Loucy (cell line): ENCODE data around the gene NCAM1.

Source experiments
- H2AFZ ChIP-seq: fragments of 200-600 bp; sonication (generic); 2 replicates; pipeline ENCODE4 v1.6.0; 2016; ENCODE audit warnings: antibody characterized with exemption, mild to moderate bottlenecking, low read length, moderate library complexity
- H3F3A ChIP-seq: fragments of 200-600 bp; 2 replicates; pipeline ENCODE4 v1.6.0; 2016; ENCODE audit warnings: antibody characterized with exemption, low read depth, mild to moderate bottlenecking
- H3K27me3 ChIP-seq: fragments of 200-600 bp; sonication (generic); 2 replicates; pipeline ENCODE4 v1.6.1; 2014; ENCODE audit warnings: low read length, mild to moderate bottlenecking; ENCODE audit not compliant: insufficient read depth, poor library complexity, severe bottlenecking
- H3K36me3 ChIP-seq: fragments of 200-600 bp; sonication (generic); 2 replicates; pipeline ENCODE4 v1.6.1; 2016; ENCODE audit warnings: low read length; ENCODE audit not compliant: insufficient read depth
- H3K4me1 ChIP-seq: fragments of 200-600 bp; sonication (generic); 2 replicates; pipeline ENCODE4 v1.5.1; 2014; ENCODE audit warnings: low read length, mild to moderate bottlenecking; ENCODE audit not compliant: insufficient read depth, poor library complexity, severe bottlenecking
- H3K4me2 ChIP-seq: fragments of 200-600 bp; sonication (generic); 2 replicates; pipeline ENCODE4 v1.6.0; 2014; ENCODE audit warnings: antibody characterized with exemption, low read length, low read depth, mild to moderate bottlenecking; ENCODE audit not compliant: poor library complexity, severe bottlenecking
- H3K4me3 ChIP-seq: fragments of 200-600 bp; sonication (generic); 2 replicates; pipeline ENCODE4 v1.5.1; 2014; ENCODE audit warnings: low read length, mild to moderate bottlenecking, mixed read lengths; ENCODE audit not compliant: poor library complexity, severe bottlenecking
- H3K79me2 ChIP-seq: fragments of 200-600 bp; sonication (generic); 2 replicates; pipeline ENCODE4 v1.6.1; 2014; ENCODE audit warnings: low read length; ENCODE audit not compliant: insufficient read depth
- H3K9ac ChIP-seq: fragments of 200-600 bp; sonication (generic); 2 replicates; pipeline ENCODE4 v1.6.0; 2014; ENCODE audit warnings: mild to moderate bottlenecking, low read depth, low read length, moderate library complexity; ENCODE audit not compliant: poor library complexity, severe bottlenecking
- H3K9me2 ChIP-seq: fragments of 200-600 bp; sonication (generic); replicated peaks from 2 replicates; pipeline ENCODE4 v1.6.1; 2016; ENCODE audit warnings: low read depth, low read length, mixed read lengths
- H3K9me3 ChIP-seq: fragments of 200-600 bp; sonication (generic); 2 replicates; pipeline ENCODE4 v1.6.1; 2014; ENCODE audit warnings: mild to moderate bottlenecking, antibody characterized with exemption, low read length, low read depth; ENCODE audit not compliant: insufficient read depth
- H4K20me1 ChIP-seq: fragments of 200-600 bp; sonication (generic); 2 replicates; pipeline ENCODE4 v1.6.0; 2014; ENCODE audit warnings: antibody characterized with exemption, low read length, mild to moderate bottlenecking; ENCODE audit not compliant: insufficient read depth, poor library complexity, severe bottlenecking
- CTCF ChIP-seq: fragments of 200-600 bp; sonication (generic); conservative IDR thresholded peaks from 2 replicates; pipeline ENCODE4 v1.5.1; 2014; ENCODE audit warnings: mild to moderate bottlenecking, antibody characterized with exemption, low read length
- EZH2phosphoT487 ChIP-seq: fragments of 200-600 bp; IDR thresholded peaks from 2 replicates; pipeline ENCODE4 v1.6.1; 2018; ENCODE audit warnings: antibody characterized with exemption, mild to moderate bottlenecking, moderate library complexity, borderline replicate concordance

NCAM1 gene

GRCh38 chr11:113202431-113202830 is 241.2 kb downstream of the NCAM1 start:
- Histone ChIP-seq H2AFZ (no peak overlapping the region), H3K9me2 (no peaks in the 10 kb centered on the region), H4K20me1 (no peaks in the 10 kb centered on the region), H3K4me3 (no peak overlapping the region), H3K9me3 (no peaks in the 10 kb centered on the region; the same call in 1 of the 2 replicates), H3K79me2 (no peaks in the 10 kb centered on the region), H3K27me3 (no peaks in the 10 kb centered on the region), H3K4me1 (no peaks in the 10 kb centered on the region), H3K36me3 (no peaks in the 10 kb centered on the region), H3K9ac (no peak overlapping the region), H3K4me2 (no peak overlapping the region), H3F3A (no peaks in the 10 kb centered on the region)
- TF ChIP-seq CTCF (no peak), EZH2phosphoT487 (no peak)

GRCh38 chr11:113203141-113203753 is 242.0 kb downstream of the NCAM1 start:
- Histone ChIP-seq H3K9ac (no peak overlapping the region), H3K4me1 (no peaks in the 10 kb centered on the region), H3K9me3 (no peaks in the 10 kb centered on the region; the same call in 1 of the 2 replicates), H2AFZ (no peak overlapping the region), H4K20me1 (no peaks in the 10 kb centered on the region), H3K4me3 (no peak overlapping the region), H3K27me3 (no peaks in the 10 kb centered on the region), H3F3A (no peaks in the 10 kb centered on the region), H3K9me2 (no peaks in the 10 kb centered on the region), H3K36me3 (no peaks in the 10 kb centered on the region), H3K4me2 (no peak overlapping the region), H3K79me2 (no peaks in the 10 kb centered on the region)
- TF ChIP-seq EZH2phosphoT487: no peak
- no peak for TF ChIP-seq CTCF

- Histone ChIP-seq H4K20me1 (no peaks in the 10 kb centered on the region), H3K79me2 (no peaks in the 10 kb centered on the region), H3K27me3 (no peaks in the 10 kb centered on the region), H3K36me3 (no peaks in the 10 kb centered on the region), H3K4me3 (no peak overlapping the region), H3K9ac (no peak overlapping the region), H3K4me1 (no peaks in the 10 kb centered on the region), H2AFZ (no peak overlapping the region), H3K9me2 (no peaks in the 10 kb centered on the region), H3K4me2 (no peak overlapping the region), H3K9me3 (no peaks in the 10 kb centered on the region; the same call in 1 of the 2 replicates), H3F3A (no peaks in the 10 kb centered on the region)
- no peak for TF ChIP-seq CTCF
- TF ChIP-seq EZH2phosphoT487: no peak
Measured at GRCh38 chr11:113204280-113204679, 243.1 kb downstream of the NCAM1 start.
